GM10266 (cell line): ENCODE measurements around the gene NHERF2.

ENCODE experiments used
- DNase-seq: peaks from one replicate; pipeline ENCODE4 v3.0.0; 2012; ENCODE audit errors: extremely low spot score
- CTCF ChIP-seq: IDR thresholded peaks from 2 replicates; pipeline ENCODE4 v1.5.1; 2012; ENCODE audit warnings: mild to moderate bottlenecking, low read depth; ENCODE audit not compliant: control insufficient read depth, insufficient read depth; ENCODE audit errors: missing control alignments

Gene NHERF2

GRCh38 chr16:2056077-2056476 lies 29.4 kb downstream of the NHERF2 start:
- peak; percentile 12 for TF ChIP-seq CTCF
- DNase-seq, result no peak

GRCh38 chr16:2056681-2057407 lies 30.1 kb downstream of the NHERF2 start:
- no peak for DNase-seq

GRCh38 chr16:2057438-2057837 lies 30.7 kb downstream of the NHERF2 start:
- no peak for TF ChIP-seq CTCF
- DNase-seq, result no peak

More at GRCh38 chr16:2056681-2057407, 30.1 kb downstream of the NHERF2 start:
- peak; percentile 16 for TF ChIP-seq CTCF

GRCh38 chr16:2058420-2058819 lies 31.7 kb downstream of the NHERF2 start:
- no peak for DNase-seq

GRCh38 chr16:2058872-2059271 lies 32.2 kb downstream of the NHERF2 start:
- DNase-seq, result no peak
- TF ChIP-seq CTCF, result no peak

More at GRCh38 chr16:2058420-2058819, 31.7 kb downstream of the NHERF2 start:
- no peak for TF ChIP-seq CTCF

- no peak for TF ChIP-seq CTCF
- no peak for DNase-seq
Measured at GRCh38 chr16:2060346-2060745, 33.6 kb downstream of the NHERF2 start.

GRCh38 chr16:2061023-2061422 lies 34.3 kb downstream of the NHERF2 start:
- TF ChIP-seq CTCF, result no peak
- no peak for DNase-seq
